HepG2 (cell line): ENCODE measurements around the gene JAGN1. TPM values are rescaled to one million over a fixed set of nuclear protein-coding genes. Genes with fewer than 3 reads are reported as not detected.

Experiments
- DBP ChIP-seq: sonication (generic); formaldehyde crosslinking; IDR thresholded peaks from 2 replicates; pipeline ENCODE4 v1.4.0; 2020; ENCODE audit warnings: missing genetic modification reagents; ENCODE audit errors: not compliant biosample characterization
- E2F2 ChIP-seq: sonication (generic); formaldehyde crosslinking; IDR thresholded peaks from 2 replicates; pipeline ENCODE4 v1.4.0; 2020; ENCODE audit warnings: missing genetic modification reagents, borderline replicate concordance
- FOSL2 ChIP-seq: sonication (generic); formaldehyde crosslinking; IDR thresholded peaks from 2 replicates; pipeline ENCODE4 v1.4.0; 2020; ENCODE audit warnings: missing genetic modification reagents
- GFI1 ChIP-seq: sonication (generic); formaldehyde crosslinking; IDR thresholded peaks from 2 replicates; pipeline ENCODE4 v1.5.0; 2020; ENCODE audit warnings: missing genetic modification reagents, mild to moderate bottlenecking, borderline replicate concordance
- HMGXB3 ChIP-seq: sonication (generic); formaldehyde crosslinking; IDR thresholded peaks from 2 replicates; pipeline ENCODE4 v1.4.0; 2020; ENCODE audit warnings: missing genetic modification reagents, borderline replicate concordance
- HOMEZ ChIP-seq: IDR thresholded peaks from 2 replicates; pipeline ENCODE4 v1.6.1; 2016; ENCODE audit warnings: low read depth
- MED8 ChIP-seq: sonication (generic); formaldehyde crosslinking; IDR thresholded peaks from 2 replicates; pipeline ENCODE4 v1.8.1; 2023; ENCODE audit warnings: mild to moderate bottlenecking, missing genetic modification reagents; ENCODE audit not compliant: insufficient replicate concordance
- NCOA2 ChIP-seq: sonication (generic); formaldehyde crosslinking; IDR thresholded peaks from 2 replicates; pipeline ENCODE4 v1.8.0; 2022; ENCODE audit warnings: inconsistent platforms
- NR2F6 ChIP-seq, 2 experiments: IDR thresholded peaks; 2 replicates each; pipeline ENCODE4 v1.6.1; 2016; ENCODE audit warnings: antibody characterized with exemption in 1 of 2, mild to moderate bottlenecking in 1 of 2
- SP1 ChIP-seq, 2 experiments: fragments of 450-650 bp in 1 of 2; sonication (generic) in 1 of 2; formaldehyde crosslinking in 1 of 2; IDR thresholded peaks; 2 replicates each; pipeline versions ENCODE4 v1.4.0 to v1.6.1; 2016 to 2020; ENCODE audit warnings: missing genetic modification reagents in 1 of 2
- ZBTB38 ChIP-seq: sonication (generic); formaldehyde crosslinking; IDR thresholded peaks from 2 replicates; pipeline ENCODE4 v1.5.1; 2020; ENCODE audit warnings: mild to moderate bottlenecking, missing genetic modification reagents
- ZMYM3 ChIP-seq: sonication (generic); formaldehyde crosslinking; IDR thresholded peaks from 2 replicates; pipeline ENCODE4 v1.5.1; 2020; ENCODE audit warnings: mild to moderate bottlenecking, missing genetic modification reagents
- ZNF260 ChIP-seq: sonication (generic); formaldehyde crosslinking; IDR thresholded peaks from 2 replicates; pipeline ENCODE4 v1.4.0; 2020; ENCODE audit warnings: missing genetic modification reagents, low read depth, mild to moderate bottlenecking, borderline replicate concordance
- ZNF354B ChIP-seq: sonication (generic); formaldehyde crosslinking; IDR thresholded peaks from 2 replicates; pipeline ENCODE4 v1.8.0; 2022; ENCODE audit warnings: mild to moderate bottlenecking, missing genetic modification reagents
- ZNF513 ChIP-seq: sonication (generic); formaldehyde crosslinking; conservative IDR thresholded peaks from 2 replicates; pipeline ENCODE4 v1.5.0; 2020; ENCODE audit warnings: missing genetic modification reagents
- ZNF878 ChIP-seq: sonication (generic); formaldehyde crosslinking; IDR thresholded peaks from 2 replicates; pipeline ENCODE4 v1.8.1; 2023; ENCODE audit warnings: mild to moderate bottlenecking, missing genetic modification reagents, moderate library complexity
- polyA plus RNA-seq, 8 experiments: library from polyadenylated mRNA; depleted of rRNA in 3 of 8; stranded (reverse) in 7 of 8; unstranded in 1 of 8; fragments of >200 nt; fragmentation: Illumina TruSeq in 4 of 8; extraction: Trizol in 4 of 8; gene quantifications; 2 replicates each; pipeline versions ENCODE4 v1.2.1 to v1.2.3, GENCODE V29; 2011 to 2016; ENCODE audit warnings: low read depth in 4 of 8, missing spikeins in 1 of 8, mixed read lengths in 1 of 8; ENCODE audit not compliant: insufficient read depth in 1 of 8
- total RNA-seq, 5 experiments: library from RNA; depleted of rRNA; stranded (reverse); fragments of >200 nt; fragmentation: Illumina TruSeq; extraction: Trizol; gene quantifications; 2 replicates each; pipeline ENCODE4 v1.2.3, GENCODE V29; 2016; ENCODE audit warnings: low read depth in 1 of 5

Gene JAGN1
- total and polyA plus RNA-seq, 2 of the 13 experiments (the other 11 are each of a cell fraction or from before 2014, with no cell fraction given): 49.9 to 50.9 TPM

GRCh38 chr3:9916734-9917680 lies 26.6 kb downstream of the JAGN1 start, which contains the start of gene IL17RC (continued):
- TF ChIP-seq HMGXB3 (CRISPR knock-in tag) (no peak; the same call in 1 of the 2 replicates), ZBTB38 (no peak; the same call in 1 of the 2 replicates), NR2F6 (IDR thresholded peaks at IDR 0.05) (no peak), NR2F6 (CRISPR knock-in tag; IDR thresholded peaks at IDR 0.05) (no peak; the same call in 1 of the 2 replicates), MED8 (CRISPR knock-in tag) (no peak), FOSL2 (no peak; the same call in 1 of the 2 replicates), E2F2 (CRISPR knock-in tag) (no peak), GFI1 (CRISPR knock-in tag) (no peak), ZNF260 (CRISPR knock-in tag) (no peak), ZMYM3 (CRISPR knock-in tag) (no peak), DBP (CRISPR knock-in tag) (no peak), HOMEZ (CRISPR knock-in tag) (no peak), NCOA2 (CRISPR knock-in tag) (no peak), ZNF513 (no peak), SP1 (IDR thresholded peaks at IDR 0.05) (no peak), SP1 (CRISPR knock-in tag; IDR thresholded peaks at IDR 0.05) (peak; percentile 24; the same call in 1 of the 2 replicates), ZNF878 (CRISPR knock-in tag) (no peak), ZNF354B (CRISPR knock-in tag) (no peak)
